PC-3 (cell line): Measurements from ENCODE around the gene MID2. TPM values are rescaled to one million over a fixed set of nuclear protein-coding genes. Genes with fewer than 3 reads are reported as not detected.
"Not testable (repeated sequence)": the region's sequence is repeated elsewhere in the genome, so short reads cannot be mapped to it uniquely, and the experiment has no call there.

Experiments used
- ATAC-seq: fragments of 200-7000 bp; cut with Tn5 transposase; 2 replicates; pipeline ENCODE4 v1.9.1; 2020; ENCODE audit warnings: mild to moderate bottlenecking, moderate library complexity
- BruUV-seq: library from RNA; stranded (reverse); fragments of 400-500 nt; replicated peaks from 2 replicates; lab custom pipeline; 2021; lab: Mats Ljungman, UMichigan
- CTCF ChIA-PET: fragments of 300-600 bp; sonication (Branson Sonifier 250); formaldehyde crosslinking; loops from one replicate; lab custom pipeline; 2022; ENCODE audit warnings: antibody characterized with exemption; lab: Charles Lee
- POLR2A ChIA-PET: fragments of 300-600 bp; sonication (Branson Sonifier 250); formaldehyde crosslinking; loops from one replicate; lab custom pipeline; 2022; ENCODE audit warnings: antibody characterized with exemption; ENCODE audit not compliant: unreplicated experiment; lab: Charles Lee
- DNase-seq: peaks from one replicate; pipeline ENCODE4 v3.0.0-alpha.2; 2015
- H2AFZ ChIP-seq: fragments of 300-600 bp; sonication (generic); 2 replicates; pipeline ENCODE4 v1.6.0; 2016; ENCODE audit warnings: antibody characterized with exemption, low read length
- H3F3A ChIP-seq: fragments of 300-600 bp; sonication (generic); one replicate; pipeline ENCODE4 v1.6.0; 2017; ENCODE audit warnings: antibody characterized with exemption, low read length, control low read depth, mild to moderate bottlenecking; ENCODE audit not compliant: unreplicated experiment
- H3K27ac ChIP-seq: fragments of 300-600 bp; sonication (generic); 2 replicates; pipeline ENCODE4 v1.5.1; 2016; ENCODE audit warnings: mild to moderate bottlenecking, low read length
- H3K27me3 ChIP-seq: fragments of 300-600 bp; sonication (generic); 2 replicates; pipeline ENCODE4 v1.6.1; 2016; ENCODE audit warnings: low read length, mixed read lengths
- H3K36me3 ChIP-seq: fragments of 300-600 bp; sonication (generic); 2 replicates; pipeline ENCODE4 v1.6.1; 2016; ENCODE audit warnings: low read depth, mixed run types, low read length, mixed read lengths
- H3K4me1 ChIP-seq: fragments of 300-600 bp; sonication (generic); 2 replicates; pipeline ENCODE4 v1.5.1; 2016; ENCODE audit warnings: low read length; ENCODE audit not compliant: insufficient read depth
- H3K4me2 ChIP-seq: fragments of 300-600 bp; sonication (generic); 2 replicates; pipeline ENCODE4 v1.6.0; 2016; ENCODE audit warnings: low read length
- H3K4me3 ChIP-seq: fragments of 300-600 bp; sonication (generic); 2 replicates; pipeline ENCODE4 v1.5.1; 2016; ENCODE audit warnings: mild to moderate bottlenecking, low read length, mixed read lengths
- H3K79me2 ChIP-seq: fragments of 300-600 bp; sonication (generic); 2 replicates; pipeline ENCODE4 v1.6.1; 2017; ENCODE audit warnings: low read length, mixed read lengths
- H3K9ac ChIP-seq: fragments of 300-600 bp; sonication (generic); 2 replicates; pipeline ENCODE4 v1.6.0; 2016; ENCODE audit warnings: mild to moderate bottlenecking, low read length
- H3K9me2 ChIP-seq: fragments of 300-600 bp; sonication (generic); replicated peaks from 2 replicates; pipeline ENCODE4 v1.6.1; 2016; ENCODE audit warnings: mixed run types, low read length, mixed read lengths
- H3K9me3 ChIP-seq: fragments of 300-600 bp; sonication (generic); 2 replicates; pipeline ENCODE4 v1.6.1; 2016; ENCODE audit warnings: low read length, mixed read lengths
- H4K20me1 ChIP-seq: fragments of 300-600 bp; sonication (generic); 2 replicates; pipeline ENCODE4 v1.6.1; 2016; ENCODE audit warnings: low read length, mixed read lengths
- EZH2 ChIP-seq: fragments of 300-600 bp; sonication (generic); IDR thresholded peaks from one replicate; pipeline ENCODE4 v1.6.1; 2017; ENCODE audit warnings: antibody characterized with exemption, mild to moderate bottlenecking, low read length; ENCODE audit not compliant: unreplicated experiment
- EZH2phosphoT487 ChIP-seq: fragments of 300-600 bp; sonication (generic); IDR thresholded peaks from 2 replicates; pipeline ENCODE4 v1.6.1; 2018; ENCODE audit warnings: mild to moderate bottlenecking, antibody characterized with exemption, low read length, borderline replicate concordance
- intact Hi-C: fragments of 100-400 bp; cut with micrococcal nuclease; formaldehyde crosslinking; loops from 2 replicates; pipeline ENCODE4 v1.9.0; 2023
- total RNA-seq: library from RNA; depleted of rRNA; stranded (reverse); fragments of >200 nt; gene quantifications from 2 replicates; pipeline ENCODE4 v1.2.3, GENCODE V29; 2014
- TF ChIP-seq, protein P1 (sequence below): fragments of 300-600 bp; sonication (generic); conservative IDR thresholded peaks from 2 replicates; pipeline ENCODE4 v1.5.1; 2017; ENCODE audit warnings: antibody characterized with exemption, low read depth, mild to moderate bottlenecking, low read length

MID2 gene
- total RNA-seq, 1 experiment from 2014 or later = 19.2 TPM

DNA sequence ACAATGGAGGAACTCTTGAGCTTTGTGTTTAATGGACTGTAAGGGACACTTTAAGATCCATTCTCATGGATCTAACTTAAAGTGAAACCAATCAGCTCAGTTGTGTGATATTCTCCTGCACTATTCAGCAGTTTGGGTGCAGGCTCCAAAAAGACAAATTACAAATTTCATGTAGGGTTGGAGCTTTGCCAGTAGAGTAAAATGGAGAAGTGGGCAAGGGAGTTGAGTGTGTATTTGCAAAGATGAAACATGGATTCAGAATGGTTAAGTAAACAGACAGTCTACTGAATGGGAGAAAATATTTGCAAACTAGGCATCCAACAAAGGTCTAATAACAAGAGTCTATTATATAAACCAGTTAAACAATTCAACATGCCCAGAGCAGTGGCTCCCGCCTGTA lies 21.2 kb upstream of the MID2 start:
- Histone ChIP-seq H3K9ac (no peak overlapping the region), H3K4me3 (no peak overlapping the region), H4K20me1 (no peaks in the 10 kb centered on the region), H3K36me3 (no peaks in the 10 kb centered on the region), H3K79me2 (no peaks in the 10 kb centered on the region), H3F3A (no peaks in the 10 kb centered on the region), H3K9me3 (no peaks in the 10 kb centered on the region), H3K27ac (no peak overlapping the region), H3K9me2 (no peaks in the 10 kb centered on the region), H2AFZ (no peak overlapping the region), H3K4me1 (no peaks in the 10 kb centered on the region), H3K27me3 (no peaks in the 10 kb centered on the region), H3K4me2 (no peak overlapping the region)
- ATAC-seq (no peak; the same call in 1 of the 2 replicates), DNase-seq (peak; percentile 6)
- BruUV-seq = no TSS peak
- POLR2A ChIA-PET = no interaction called here
- intact Hi-C loops = no loop called here
- CTCF ChIA-PET = no interaction called here
- TF ChIP-seq EZH2phosphoT487 = no peak
- no peak for TF ChIP-seq EZH2
- TF ChIP-seq, protein P1, sequence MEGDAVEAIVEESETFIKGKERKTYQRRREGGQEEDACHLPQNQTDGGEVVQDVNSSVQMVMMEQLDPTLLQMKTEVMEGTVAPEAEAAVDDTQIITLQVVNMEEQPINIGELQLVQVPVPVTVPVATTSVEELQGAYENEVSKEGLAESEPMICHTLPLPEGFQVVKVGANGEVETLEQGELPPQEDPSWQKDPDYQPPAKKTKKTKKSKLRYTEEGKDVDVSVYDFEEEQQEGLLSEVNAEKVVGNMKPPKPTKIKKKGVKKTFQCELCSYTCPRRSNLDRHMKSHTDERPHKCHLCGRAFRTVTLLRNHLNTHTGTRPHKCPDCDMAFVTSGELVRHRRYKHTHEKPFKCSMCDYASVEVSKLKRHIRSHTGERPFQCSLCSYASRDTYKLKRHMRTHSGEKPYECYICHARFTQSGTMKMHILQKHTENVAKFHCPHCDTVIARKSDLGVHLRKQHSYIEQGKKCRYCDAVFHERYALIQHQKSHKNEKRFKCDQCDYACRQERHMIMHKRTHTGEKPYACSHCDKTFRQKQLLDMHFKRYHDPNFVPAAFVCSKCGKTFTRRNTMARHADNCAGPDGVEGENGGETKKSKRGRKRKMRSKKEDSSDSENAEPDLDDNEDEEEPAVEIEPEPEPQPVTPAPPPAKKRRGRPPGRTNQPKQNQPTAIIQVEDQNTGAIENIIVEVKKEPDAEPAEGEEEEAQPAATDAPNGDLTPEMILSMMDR = no peak

DNA sequence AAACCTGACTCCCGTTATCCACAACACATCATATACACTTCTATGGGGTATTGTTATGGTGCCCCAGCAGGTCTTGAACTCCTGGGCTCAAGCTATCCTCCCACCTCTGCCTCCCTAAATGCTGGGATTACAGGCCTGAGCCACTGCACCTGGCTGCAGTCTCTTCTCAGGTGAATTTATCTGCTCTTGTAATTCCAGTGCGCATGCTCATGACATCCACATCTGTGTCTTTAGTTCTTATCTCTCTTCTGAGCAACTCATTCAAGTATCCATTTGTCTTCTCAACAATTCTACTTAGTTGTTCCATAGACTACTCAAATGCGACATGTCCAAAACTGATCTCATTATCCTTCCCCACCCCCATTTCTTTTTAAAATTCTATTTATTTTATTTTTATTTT lies 20.5 kb upstream of the MID2 start:
- Histone ChIP-seq H3K79me2 (no peaks in the 10 kb centered on the region), H3K27me3 (no peaks in the 10 kb centered on the region), H2AFZ (no peak overlapping the region), H3K9me3 (no peaks in the 10 kb centered on the region), H4K20me1 (no peaks in the 10 kb centered on the region), H3K9me2 (no peaks in the 10 kb centered on the region), H3K4me3 (no peak overlapping the region), H3K9ac (no peak overlapping the region), H3K27ac (no peak overlapping the region), H3K36me3 (no peaks in the 10 kb centered on the region), H3K4me1 (no peaks in the 10 kb centered on the region), H3F3A (no peaks in the 10 kb centered on the region), H3K4me2 (no peak overlapping the region)
- DNase-seq (no peak), ATAC-seq (no peak)
- intact Hi-C loops = no loop called here
- ChIA-PET CTCF (no interaction called here), POLR2A (no interaction called here)
- TF ChIP-seq EZH2 (no peak), EZH2phosphoT487 (no peak)
- TF ChIP-seq, protein P1 = no peak
- BruUV-seq = no TSS peak

DNA sequence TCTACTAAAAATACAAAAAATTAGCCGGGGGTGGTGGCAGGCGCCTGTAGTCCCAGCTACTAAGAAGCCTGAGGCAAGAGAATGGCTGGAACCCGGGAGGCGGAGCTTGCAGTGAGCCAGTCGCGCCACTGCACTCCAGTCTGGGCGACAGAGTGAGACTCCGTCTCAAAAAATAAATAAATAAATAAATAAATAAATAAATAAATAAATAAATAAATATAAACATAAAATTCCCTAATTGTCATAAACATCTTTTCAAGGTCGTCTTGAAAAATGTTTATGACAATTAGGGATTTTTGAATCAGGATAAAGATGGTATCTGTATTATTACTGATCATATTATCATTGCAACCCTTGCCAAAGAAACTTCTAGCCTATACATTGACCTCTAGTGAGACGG lies 15.6 kb upstream of the MID2 start:
- peaks cover 16% of the 10 kb centered on the region for H3K4me1 ChIP-seq
- H3K4me3 ChIP-seq, H2AFZ ChIP-seq, H3K9ac ChIP-seq, H3K79me2 ChIP-seq, BruUV-seq, H3K9me3 ChIP-seq, POLR2A ChIA-PET, H3K36me3 ChIP-seq, ATAC-seq, H3F3A ChIP-seq, CTCF ChIA-PET, H3K27ac ChIP-seq, H4K20me1 ChIP-seq, H3K27me3 ChIP-seq, intact Hi-C loops, H3K4me2 ChIP-seq, DNase-seq, H3K9me2 ChIP-seq: not testable (repeated sequence)
